Fibroblast of lung (primary cell): Measurements from ENCODE around the gene PPP2R5A. TPM values are rescaled to one million over a fixed set of nuclear protein-coding genes. Genes with fewer than 3 reads are reported as not detected.

Experiments
- DNase-seq, 2 donors: peaks; one replicate each; pipeline versions ENCODE4 v3.0.0 to v3.0.0-alpha.2; 2010; ENCODE audit warnings: low read depth in 2 of 2
- H2AFZ ChIP-seq: 2 replicates; pipeline ENCODE4 v1.5.1; 2012; ENCODE audit warnings: low read length, control low read depth, inconsistent platforms
- H3K27ac ChIP-seq: 2 replicates; pipeline ENCODE4 v1.5.1; 2011; ENCODE audit warnings: low read length, control low read depth; ENCODE audit not compliant: insufficient read depth
- H3K27me3 ChIP-seq: 2 replicates; pipeline ENCODE4 v1.5.1; 2011; ENCODE audit warnings: mild to moderate bottlenecking, low read length; ENCODE audit not compliant: control insufficient read depth, insufficient read depth
- H3K36me3 ChIP-seq: 2 replicates; pipeline ENCODE4 v1.5.1; 2011; ENCODE audit warnings: low read length; ENCODE audit not compliant: control insufficient read depth, insufficient read depth
- H3K4me1 ChIP-seq: 2 replicates; pipeline ENCODE4 v1.5.1; 2011; ENCODE audit warnings: low read length; ENCODE audit not compliant: control insufficient read depth, insufficient read depth; ENCODE audit errors: extremely low read depth
- H3K4me2 ChIP-seq: 2 replicates; pipeline ENCODE4 v1.5.1; 2011; ENCODE audit warnings: low read length, control low read depth; ENCODE audit not compliant: insufficient read depth; ENCODE audit errors: extremely low read depth
- H3K4me3 ChIP-seq, 4 experiments: fragments of 200-600 bp in 1 of 4; sonication (generic) in 1 of 4; replicated peaks in 1 of 4; 2 replicates each; pipeline ENCODE4 v1.5.1; 2011 to 2016; ENCODE audit warnings: low read length in 4 of 4, low read depth in 3 of 4, mild to moderate bottlenecking in 3 of 4, control low read depth in 2 of 4, inconsistent platforms in 1 of 4, mixed read lengths in 1 of 4; ENCODE audit not compliant: insufficient read depth in 1 of 4; ENCODE audit errors: control extremely low read depth in 1 of 4
- H3K79me2 ChIP-seq: 2 replicates; pipeline ENCODE4 v1.5.1; 2012; ENCODE audit warnings: mild to moderate bottlenecking, low read length, inconsistent platforms; ENCODE audit not compliant: control insufficient read depth, insufficient read depth
- H3K9ac ChIP-seq: 2 replicates; pipeline ENCODE4 v1.5.1; 2011; ENCODE audit warnings: mild to moderate bottlenecking, low read length, control low read depth; ENCODE audit not compliant: insufficient read depth
- H3K9me3 ChIP-seq: 2 replicates; pipeline ENCODE4 v1.5.1; 2012; ENCODE audit warnings: low read depth, low read length; ENCODE audit not compliant: control insufficient read depth, insufficient read depth
- H4K20me1 ChIP-seq: 2 replicates; pipeline ENCODE4 v1.5.1; 2011; ENCODE audit warnings: low read length; ENCODE audit not compliant: control insufficient read depth, insufficient read depth; ENCODE audit errors: extremely low read depth
- EZH2 ChIP-seq: IDR thresholded peaks from 2 replicates; pipeline ENCODE4 v1.5.1; 2012; ENCODE audit warnings: low read length, control low read depth, mild to moderate bottlenecking; ENCODE audit errors: missing control alignments
- polyA minus RNA-seq: library from RNA; depleted of rRNA, polyadenylated mRNA; stranded (reverse); fragments of >200 nt; gene quantifications from 2 replicates; pipeline ENCODE4 v1.2.3, GENCODE V29; 2011; ENCODE audit warnings: low replicate concordance
- polyA plus RNA-seq, 2 donors: library from polyadenylated mRNA; depleted of rRNA in 1 of 2; stranded (reverse) in 1 of 2; unstranded in 1 of 2; fragments of >200 nt; gene quantifications; 2 replicates each; pipeline ENCODE4 v1.2.1, GENCODE V29; 2011 to 2012; ENCODE audit warnings: missing spikeins in 1 of 2
- total RNA-seq: library from RNA; depleted of rRNA; stranded (reverse); fragments of >200 nt; gene quantifications from 2 replicates; pipeline ENCODE4 v1.2.1, GENCODE V29; 2014
- TF ChIP-seq, protein P1 (sequence below), 2 donors: IDR thresholded peaks in 1 of 2; conservative IDR thresholded peaks in 1 of 2; 1 replicate in 1 of 2; 2 replicates in 1 of 2; pipeline ENCODE4 v1.5.1; 2011 to 2012; ENCODE audit warnings: low read length in 2 of 2, control low read depth in 1 of 2, inconsistent platforms in 1 of 2, low read depth in 1 of 2, mild to moderate bottlenecking in 1 of 2

PPP2R5A gene
- total RNA-seq (25.9 and 35.2 TPM in 2 replicates), polyA plus RNA-seq (21.2 and 22.6 TPM in 2 replicates), polyA minus RNA-seq (1.5 and 3.6 TPM in 2 replicates)
- 13.8 and 17.3 TPM in 2 replicates for polyA plus RNA-seq (2012)

DNA sequence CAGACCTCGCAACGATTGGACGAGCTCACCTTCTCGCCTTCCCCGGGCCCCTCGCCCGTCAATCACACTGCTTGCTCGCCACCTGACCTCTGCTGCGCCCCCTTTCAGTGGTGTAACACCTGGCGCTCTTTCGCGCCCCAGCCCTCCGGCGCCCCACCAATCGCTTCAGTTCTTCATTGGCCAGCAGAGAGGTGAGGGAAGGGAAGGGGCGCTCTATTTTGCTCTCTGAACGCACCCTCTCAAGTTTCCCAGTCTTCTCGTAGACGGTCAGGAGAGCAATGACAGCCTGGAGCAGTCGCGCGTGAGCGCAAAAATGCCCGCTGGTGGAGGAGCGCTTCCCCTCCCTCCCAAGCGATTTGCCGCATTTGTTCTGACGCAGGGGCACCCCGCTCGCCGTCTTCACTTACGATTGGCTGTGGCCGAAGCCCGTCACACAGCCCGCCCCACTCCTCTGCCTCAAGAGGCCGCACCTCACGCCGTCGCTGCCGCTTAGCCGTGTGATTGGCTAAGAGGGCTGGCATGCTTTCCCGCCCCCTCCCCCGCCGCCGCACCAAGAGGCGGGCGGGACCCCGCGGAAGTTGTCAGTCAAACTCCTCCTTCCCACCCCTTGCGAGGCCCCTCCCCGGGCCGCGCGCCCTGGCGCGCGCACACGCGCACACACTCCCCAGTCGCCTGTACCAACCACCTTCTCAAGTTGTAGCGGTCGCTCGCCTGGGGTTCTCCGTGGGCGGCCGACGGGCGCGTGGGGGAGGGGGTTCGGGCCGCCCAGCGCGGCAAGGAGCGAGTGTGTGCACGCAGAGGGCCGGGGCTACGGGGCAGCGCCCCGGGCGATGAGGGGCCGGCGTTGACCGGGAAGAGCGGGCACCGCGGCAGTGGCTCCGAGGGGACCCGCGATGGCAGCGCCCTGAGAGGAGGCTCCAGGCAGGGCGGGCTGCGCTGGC, at the start of gene PPP2R5A:
PPP2R5A (plus strand) TSS at position 667 of the 941 bp plus-strand sequence. CDS start 701 bp downstream, outside the sequence.
- Histone ChIP-seq H3K9me3 (no peaks in the 10 kb centered on the region), H3K27me3 (no peaks in the 10 kb centered on the region), H3K4me1 (peaks cover 3% of the 10 kb centered on the region), H4K20me1 (no peaks in the 10 kb centered on the region), H3K36me3 (no peaks in the 10 kb centered on the region), H3K27ac (peak within 1 kb of the TSS; percentile 86), H3K4me3 (peak within 1 kb of the TSS; percentile 84 to 96 (median 92)), H3K4me2 (peak within 1 kb of the TSS; percentile 95), H3K79me2 (peaks cover 29% of the 10 kb centered on the region), H3K9ac (peak within 1 kb of the TSS; percentile 88), H2AFZ (peak within 1 kb of the TSS; percentile 91)
- peak; percentile 99 to 100 for DNase-seq
- no peak for TF ChIP-seq EZH2
- TF ChIP-seq, protein P1, sequence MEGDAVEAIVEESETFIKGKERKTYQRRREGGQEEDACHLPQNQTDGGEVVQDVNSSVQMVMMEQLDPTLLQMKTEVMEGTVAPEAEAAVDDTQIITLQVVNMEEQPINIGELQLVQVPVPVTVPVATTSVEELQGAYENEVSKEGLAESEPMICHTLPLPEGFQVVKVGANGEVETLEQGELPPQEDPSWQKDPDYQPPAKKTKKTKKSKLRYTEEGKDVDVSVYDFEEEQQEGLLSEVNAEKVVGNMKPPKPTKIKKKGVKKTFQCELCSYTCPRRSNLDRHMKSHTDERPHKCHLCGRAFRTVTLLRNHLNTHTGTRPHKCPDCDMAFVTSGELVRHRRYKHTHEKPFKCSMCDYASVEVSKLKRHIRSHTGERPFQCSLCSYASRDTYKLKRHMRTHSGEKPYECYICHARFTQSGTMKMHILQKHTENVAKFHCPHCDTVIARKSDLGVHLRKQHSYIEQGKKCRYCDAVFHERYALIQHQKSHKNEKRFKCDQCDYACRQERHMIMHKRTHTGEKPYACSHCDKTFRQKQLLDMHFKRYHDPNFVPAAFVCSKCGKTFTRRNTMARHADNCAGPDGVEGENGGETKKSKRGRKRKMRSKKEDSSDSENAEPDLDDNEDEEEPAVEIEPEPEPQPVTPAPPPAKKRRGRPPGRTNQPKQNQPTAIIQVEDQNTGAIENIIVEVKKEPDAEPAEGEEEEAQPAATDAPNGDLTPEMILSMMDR (conservative IDR thresholded peaks at IDR 0.05 in 1 of 2, IDR thresholded peaks at IDR 0.05 in 1 of 2; ENCODE audit: low read depth in 1 of 2, low read length in 2 of 2): no peak

DNA sequence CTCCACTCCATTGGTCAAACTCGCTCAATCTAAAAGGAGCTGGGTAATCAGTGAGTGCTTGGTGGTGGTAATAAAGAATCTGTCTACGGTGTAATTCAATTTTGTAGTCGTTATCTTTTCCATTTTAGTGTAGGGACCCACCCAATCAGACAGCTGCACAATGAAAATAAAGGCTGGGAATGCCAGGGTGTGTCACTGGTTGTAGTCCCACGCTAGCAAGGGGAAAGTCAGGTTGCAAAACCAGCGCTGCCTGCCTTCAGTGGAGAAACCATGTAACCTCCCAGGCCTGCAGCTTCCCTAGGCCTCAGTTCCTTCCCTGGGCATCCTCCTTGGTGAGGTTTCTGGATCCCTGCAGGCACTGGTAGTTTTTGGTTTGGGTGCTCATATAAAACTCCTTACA, 49.4 kb upstream of the PPP2R5A start:
- no peaks in the 10 kb centered on the region for H3K79me2 ChIP-seq
- no peaks in the 10 kb centered on the region for H3K9me3 ChIP-seq
- no peak for DNase-seq
- H3K36me3 ChIP-seq: no peaks in the 10 kb centered on the region
- peaks cover 5% of the 10 kb centered on the region for H3K4me1 ChIP-seq
- TF ChIP-seq, protein P1 (conservative IDR thresholded peaks at IDR 0.05 in 1 of 2, IDR thresholded peaks at IDR 0.05 in 1 of 2; ENCODE audit: low read depth in 1 of 2, low read length in 2 of 2): no peak
- TF ChIP-seq EZH2: no peak
- no peak overlapping the region for H3K4me3 ChIP-seq
- H4K20me1 ChIP-seq: no peaks in the 10 kb centered on the region
- no peaks in the 10 kb centered on the region for H3K27me3 ChIP-seq
- no peak overlapping the region for H3K27ac ChIP-seq
- H2AFZ ChIP-seq: no peak overlapping the region
- H3K9ac ChIP-seq: no peak overlapping the region
- no peak overlapping the region for H3K4me2 ChIP-seq

DNA sequence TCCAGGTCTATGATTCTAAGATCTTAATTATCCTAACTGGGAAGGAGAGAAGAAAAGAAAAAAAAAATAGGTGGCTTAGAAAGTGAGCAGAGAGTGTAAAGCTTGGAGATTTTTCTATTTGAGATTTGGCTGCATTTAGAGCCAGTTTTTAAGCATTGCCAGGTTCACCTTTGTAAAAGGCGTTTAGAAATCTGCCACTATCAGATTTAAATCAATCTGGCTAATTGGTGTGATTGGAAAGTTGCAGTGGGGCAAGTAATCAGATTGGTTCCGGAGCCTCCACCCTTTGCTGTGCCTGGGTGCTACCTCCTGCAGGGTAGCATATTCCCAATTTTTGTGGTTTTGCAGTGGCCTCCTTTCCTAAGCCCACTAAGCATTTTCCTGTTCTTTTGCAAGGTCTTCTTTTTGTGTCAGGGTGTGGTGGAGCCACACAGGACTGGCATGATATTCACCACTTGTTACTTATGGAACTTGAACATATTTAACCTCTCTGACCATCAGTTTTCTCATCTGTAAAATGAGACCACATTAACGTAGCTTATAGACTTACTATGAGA, 48.5 kb upstream of the PPP2R5A start:
- no peak for DNase-seq
- H2AFZ ChIP-seq: no peak overlapping the region
- no peak overlapping the region for H3K4me2 ChIP-seq
- H3K4me3 ChIP-seq: no peak overlapping the region
- no peak overlapping the region for H3K27ac ChIP-seq
- H3K4me1 ChIP-seq: peaks cover 5% of the 10 kb centered on the region
- no peaks in the 10 kb centered on the region for H3K27me3 ChIP-seq
- no peaks in the 10 kb centered on the region for H3K36me3 ChIP-seq
- H3K79me2 ChIP-seq: no peaks in the 10 kb centered on the region
- no peaks in the 10 kb centered on the region for H4K20me1 ChIP-seq
- H3K9ac ChIP-seq: no peak overlapping the region
- TF ChIP-seq, protein P1 (conservative IDR thresholded peaks at IDR 0.05 in 1 of 2, IDR thresholded peaks at IDR 0.05 in 1 of 2; ENCODE audit: low read depth in 1 of 2, low read length in 2 of 2): no peak
- no peaks in the 10 kb centered on the region for H3K9me3 ChIP-seq
